ENCODE results near the gene DNAH12. TPM values are rescaled to one million over a fixed set of nuclear protein-coding genes. Genes with fewer than 3 reads are reported as not detected.
"Not testable (repeated sequence)": the region's sequence is repeated elsewhere in the genome, so short reads cannot be mapped to it uniquely, and the experiment has no call there.

DNAH12 gene
- total and polyA plus RNA-seq, 2 donors from 2014 or later, result 0.38 TPM; not detected in 1

DNA sequence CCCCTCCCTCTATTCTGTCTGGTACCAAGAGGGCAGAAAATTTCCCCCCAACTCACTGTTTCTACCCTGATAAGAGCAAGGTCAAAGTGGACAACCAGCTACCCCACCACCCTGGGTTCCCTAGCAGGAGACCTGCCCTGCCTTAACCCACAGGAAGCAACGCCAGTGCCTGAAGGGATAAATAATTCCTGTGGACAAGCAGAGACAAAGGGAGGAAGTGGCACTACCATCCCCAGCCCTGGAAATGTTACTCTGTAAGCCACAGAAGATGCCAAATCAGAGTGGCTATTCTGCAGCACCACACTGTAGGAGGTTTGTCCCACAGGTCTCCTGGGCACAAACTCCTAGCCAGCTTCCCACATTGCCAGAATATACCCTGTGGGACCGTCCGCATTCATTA, 80.1 kb downstream of the DNAH12 start:
- Histone ChIP-seq H3K4me1 (ENCODE audit: control insufficient read depth in 2 of 3, insufficient read depth in 2 of 3, low read depth in 1 of 3, low read length in 3 of 3) (no peaks in the 10 kb centered on the region), H3K4me3 (ENCODE audit: low read length in 3 of 3) (no peak overlapping the region), H3K9me3 (ENCODE audit: control insufficient read depth in 2 of 3, insufficient read depth in 1 of 3, low read length in 3 of 3) (no peaks in the 10 kb centered on the region), H3K27ac (ENCODE audit: low read depth in 2 of 2, low read length in 2 of 2) (no peak overlapping the region), H3K36me3 (ENCODE audit: control insufficient read depth in 2 of 3, insufficient read depth in 3 of 3, low read length in 3 of 3) (no peaks in the 10 kb centered on the region), H3K9ac (ENCODE audit: low read length in 3 of 3) (no peak overlapping the region), H3K27me3 (ENCODE audit: control insufficient read depth, insufficient read depth, low read length) (no peaks in the 10 kb centered on the region)
- intact Hi-C loops (cut with DNase I), result no loop called here
- TF ChIP-seq, protein P1, sequence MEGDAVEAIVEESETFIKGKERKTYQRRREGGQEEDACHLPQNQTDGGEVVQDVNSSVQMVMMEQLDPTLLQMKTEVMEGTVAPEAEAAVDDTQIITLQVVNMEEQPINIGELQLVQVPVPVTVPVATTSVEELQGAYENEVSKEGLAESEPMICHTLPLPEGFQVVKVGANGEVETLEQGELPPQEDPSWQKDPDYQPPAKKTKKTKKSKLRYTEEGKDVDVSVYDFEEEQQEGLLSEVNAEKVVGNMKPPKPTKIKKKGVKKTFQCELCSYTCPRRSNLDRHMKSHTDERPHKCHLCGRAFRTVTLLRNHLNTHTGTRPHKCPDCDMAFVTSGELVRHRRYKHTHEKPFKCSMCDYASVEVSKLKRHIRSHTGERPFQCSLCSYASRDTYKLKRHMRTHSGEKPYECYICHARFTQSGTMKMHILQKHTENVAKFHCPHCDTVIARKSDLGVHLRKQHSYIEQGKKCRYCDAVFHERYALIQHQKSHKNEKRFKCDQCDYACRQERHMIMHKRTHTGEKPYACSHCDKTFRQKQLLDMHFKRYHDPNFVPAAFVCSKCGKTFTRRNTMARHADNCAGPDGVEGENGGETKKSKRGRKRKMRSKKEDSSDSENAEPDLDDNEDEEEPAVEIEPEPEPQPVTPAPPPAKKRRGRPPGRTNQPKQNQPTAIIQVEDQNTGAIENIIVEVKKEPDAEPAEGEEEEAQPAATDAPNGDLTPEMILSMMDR (IDR thresholded peaks at IDR 0.05; ENCODE audit: borderline replicate concordance, extremely low read depth, insufficient read depth), result no peak
- FAIRE-seq (no peak), DNase-seq (no peak)

GRCh38 chr3:57451150-57451846, 92.8 kb downstream of the DNAH12 start:
- H3K4me1 ChIP-seq (ENCODE audit: control insufficient read depth in 2 of 3, insufficient read depth in 2 of 3, low read depth in 1 of 3, low read length in 3 of 3), result no peaks in the 10 kb centered on the region
- no peaks in the 10 kb centered on the region for H3K27me3 ChIP-seq (ENCODE audit: control insufficient read depth, insufficient read depth, low read length)
- no peaks in the 10 kb centered on the region for H3K9me3 ChIP-seq (ENCODE audit: control insufficient read depth in 2 of 3, insufficient read depth in 1 of 3, low read length in 3 of 3)
- no peak for DNase-seq
- no peak for FAIRE-seq
- no peak overlapping the region for H3K9ac ChIP-seq (ENCODE audit: low read length in 3 of 3)
- no peak overlapping the region for H3K4me3 ChIP-seq (ENCODE audit: low read length in 3 of 3)
- TF ChIP-seq, protein P1 (IDR thresholded peaks at IDR 0.05; ENCODE audit: borderline replicate concordance, extremely low read depth, insufficient read depth), result no peak
- no peak overlapping the region for H3K27ac ChIP-seq (ENCODE audit: low read depth in 2 of 2, low read length in 2 of 2)
- intact Hi-C loops (cut with DNase I), result no loop called here
- no peaks in the 10 kb centered on the region for H3K36me3 ChIP-seq (ENCODE audit: control insufficient read depth in 2 of 3, insufficient read depth in 3 of 3, low read length in 3 of 3)

DNA sequence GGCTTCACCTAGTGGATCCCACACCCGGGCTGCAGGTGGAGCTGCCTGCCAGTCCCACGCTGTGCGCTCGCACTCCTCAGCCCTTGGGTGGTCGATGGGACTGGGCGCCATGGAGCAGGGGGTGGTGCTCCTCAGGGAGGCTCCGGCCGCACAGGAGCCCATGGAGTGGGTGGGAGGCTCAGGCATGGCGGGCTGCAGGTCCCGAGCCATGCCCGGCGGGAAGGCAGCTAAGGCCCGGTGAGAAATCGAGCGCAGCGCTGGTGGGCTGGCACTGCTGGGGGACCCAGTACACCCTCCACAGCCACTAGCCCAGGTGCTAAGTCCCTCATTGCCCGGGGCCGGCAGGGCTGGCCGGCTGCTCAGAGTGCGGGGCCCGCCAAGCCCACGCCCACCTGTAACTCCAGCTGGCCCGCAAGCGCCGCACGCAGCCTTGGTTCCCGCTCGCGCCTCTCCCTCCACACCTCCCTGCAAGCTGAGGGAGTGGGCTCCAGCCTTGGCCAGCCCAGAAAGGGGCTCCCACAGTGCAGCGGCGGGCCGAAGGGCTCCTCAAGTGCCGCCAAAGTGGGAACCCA, 94.8 kb downstream of the DNAH12 start:
- H3K27ac ChIP-seq (ENCODE audit: low read depth in 2 of 2, low read length in 2 of 2); H3K27me3 ChIP-seq (ENCODE audit: control insufficient read depth, insufficient read depth, low read length); H3K4me3 ChIP-seq (ENCODE audit: low read length in 3 of 3); DNase-seq; H3K36me3 ChIP-seq (ENCODE audit: control insufficient read depth in 2 of 3, insufficient read depth in 3 of 3, low read length in 3 of 3); intact Hi-C loops (cut with DNase I); H3K4me1 ChIP-seq (ENCODE audit: control insufficient read depth in 2 of 3, insufficient read depth in 2 of 3, low read depth in 1 of 3, low read length in 3 of 3); H3K9me3 ChIP-seq (ENCODE audit: control insufficient read depth in 2 of 3, insufficient read depth in 1 of 3, low read length in 3 of 3); H3K9ac ChIP-seq (ENCODE audit: low read length in 3 of 3); FAIRE-seq: not testable (repeated sequence)

DNA sequence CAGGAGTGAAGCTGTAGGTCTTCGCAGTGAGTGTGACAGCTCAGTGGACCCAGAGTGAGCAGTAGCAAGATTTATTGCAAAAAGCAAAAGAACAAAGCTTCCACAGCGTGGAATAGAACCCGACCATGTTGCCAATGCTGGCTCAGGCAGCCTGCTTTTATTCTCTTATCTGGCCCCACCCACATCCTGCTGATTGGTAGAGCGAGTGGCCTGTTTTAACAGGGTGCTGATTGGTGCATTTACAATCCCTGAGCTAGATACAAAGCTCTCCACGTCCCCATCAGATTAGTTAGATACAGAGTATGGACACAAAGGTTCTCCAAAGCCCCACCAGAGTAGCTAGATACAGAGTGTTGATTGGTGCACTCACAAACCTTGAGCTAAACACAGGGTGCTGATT, 95.7 kb downstream of the DNAH12 start:
- H3K4me1 ChIP-seq (ENCODE audit: control insufficient read depth in 2 of 3, insufficient read depth in 2 of 3, low read depth in 1 of 3, low read length in 3 of 3); H3K27ac ChIP-seq (ENCODE audit: low read depth in 2 of 2, low read length in 2 of 2); intact Hi-C loops (cut with DNase I); FAIRE-seq; H3K4me3 ChIP-seq (ENCODE audit: low read length in 3 of 3); H3K27me3 ChIP-seq (ENCODE audit: control insufficient read depth, insufficient read depth, low read length); H3K9ac ChIP-seq (ENCODE audit: low read length in 3 of 3); DNase-seq; H3K9me3 ChIP-seq (ENCODE audit: control insufficient read depth in 2 of 3, insufficient read depth in 1 of 3, low read length in 3 of 3); H3K36me3 ChIP-seq (ENCODE audit: control insufficient read depth in 2 of 3, insufficient read depth in 3 of 3, low read length in 3 of 3): not testable (repeated sequence)

Measured in kidney (tissue), 14 donors.